ENCODE measurements around the gene BACH1.

BACH1 gene

DNA sequence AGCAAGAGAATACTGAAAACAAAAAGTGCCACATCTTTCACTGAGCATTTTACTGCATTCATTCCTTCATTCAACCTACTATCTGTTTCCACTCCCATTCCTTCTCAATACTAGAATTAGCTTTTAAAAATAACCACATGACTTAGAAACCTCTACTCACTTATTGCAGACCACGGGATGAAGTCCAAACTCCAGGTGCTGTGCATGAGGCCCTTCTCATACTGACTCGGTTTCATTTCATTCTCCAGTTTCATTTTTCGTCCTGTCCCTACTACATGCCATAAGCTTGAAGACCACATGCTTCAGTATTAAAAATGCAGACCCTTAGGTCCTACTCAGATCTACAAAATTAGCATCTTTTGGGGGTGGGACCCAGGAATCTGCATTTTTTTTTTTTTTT is 2.3 kb upstream of the BACH1 start:
- H4K20me1 ChIP-seq (ENCODE audit: insufficient read depth, low read length): peaks cover 4% of the 10 kb centered on the region; the same call in 1 of the 2 replicates
- peak; percentile 77 for DNase-seq
- H2AFZ ChIP-seq (ENCODE audit: low read length): 0 out of 2 replicates have a peak overlapping the region, but pooled peaks have one; percentile 20
- H3K9ac ChIP-seq (ENCODE audit: low read length): no peak overlapping the region
- H3K9me2 ChIP-seq (replicated peaks; ENCODE audit: insufficient read depth, low read length): no peaks in the 10 kb centered on the region
- H3K27me3 ChIP-seq (replicated peaks; ENCODE audit: insufficient read depth, low read length): no peaks in the 10 kb centered on the region
- peak overlapping the region; percentile 17; the same call in 1 of the 2 replicates for H3K4me3 ChIP-seq (ENCODE audit: low read length)
- peaks cover 32% of the 10 kb centered on the region for H3F3A ChIP-seq (ENCODE audit: insufficient read depth, low read length)
- TF ChIP-seq EZH2 (optimal IDR thresholded peaks at IDR 0.05; ENCODE audit: low read depth, low read length) (no peak), EZH2phosphoT487 (IDR thresholded peaks at IDR 0.05; ENCODE audit: low read length) (no peak)
- TF ChIP-seq, protein P1, sequence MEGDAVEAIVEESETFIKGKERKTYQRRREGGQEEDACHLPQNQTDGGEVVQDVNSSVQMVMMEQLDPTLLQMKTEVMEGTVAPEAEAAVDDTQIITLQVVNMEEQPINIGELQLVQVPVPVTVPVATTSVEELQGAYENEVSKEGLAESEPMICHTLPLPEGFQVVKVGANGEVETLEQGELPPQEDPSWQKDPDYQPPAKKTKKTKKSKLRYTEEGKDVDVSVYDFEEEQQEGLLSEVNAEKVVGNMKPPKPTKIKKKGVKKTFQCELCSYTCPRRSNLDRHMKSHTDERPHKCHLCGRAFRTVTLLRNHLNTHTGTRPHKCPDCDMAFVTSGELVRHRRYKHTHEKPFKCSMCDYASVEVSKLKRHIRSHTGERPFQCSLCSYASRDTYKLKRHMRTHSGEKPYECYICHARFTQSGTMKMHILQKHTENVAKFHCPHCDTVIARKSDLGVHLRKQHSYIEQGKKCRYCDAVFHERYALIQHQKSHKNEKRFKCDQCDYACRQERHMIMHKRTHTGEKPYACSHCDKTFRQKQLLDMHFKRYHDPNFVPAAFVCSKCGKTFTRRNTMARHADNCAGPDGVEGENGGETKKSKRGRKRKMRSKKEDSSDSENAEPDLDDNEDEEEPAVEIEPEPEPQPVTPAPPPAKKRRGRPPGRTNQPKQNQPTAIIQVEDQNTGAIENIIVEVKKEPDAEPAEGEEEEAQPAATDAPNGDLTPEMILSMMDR (IDR thresholded peaks at IDR 0.05; ENCODE audit: low read length): no peak
- peak overlapping the region; percentile 52 for H3K4me2 ChIP-seq (ENCODE audit: low read depth, low read length)
- peaks cover 25% of the 10 kb centered on the region for H3K4me1 ChIP-seq (ENCODE audit: low read length)
- H3K36me3 ChIP-seq (replicated peaks; ENCODE audit: insufficient read depth, low read length): no peaks in the 10 kb centered on the region
- H3K27ac ChIP-seq (ENCODE audit: low read length): peak overlapping the region; percentile 40; the same call in 1 of the 2 replicates
- H3K9me3 ChIP-seq (replicated peaks; ENCODE audit: insufficient read depth, low read length): no peaks in the 10 kb centered on the region
- H3K79me2 ChIP-seq (ENCODE audit: low read length): peaks cover 23% of the 10 kb centered on the region

DNA sequence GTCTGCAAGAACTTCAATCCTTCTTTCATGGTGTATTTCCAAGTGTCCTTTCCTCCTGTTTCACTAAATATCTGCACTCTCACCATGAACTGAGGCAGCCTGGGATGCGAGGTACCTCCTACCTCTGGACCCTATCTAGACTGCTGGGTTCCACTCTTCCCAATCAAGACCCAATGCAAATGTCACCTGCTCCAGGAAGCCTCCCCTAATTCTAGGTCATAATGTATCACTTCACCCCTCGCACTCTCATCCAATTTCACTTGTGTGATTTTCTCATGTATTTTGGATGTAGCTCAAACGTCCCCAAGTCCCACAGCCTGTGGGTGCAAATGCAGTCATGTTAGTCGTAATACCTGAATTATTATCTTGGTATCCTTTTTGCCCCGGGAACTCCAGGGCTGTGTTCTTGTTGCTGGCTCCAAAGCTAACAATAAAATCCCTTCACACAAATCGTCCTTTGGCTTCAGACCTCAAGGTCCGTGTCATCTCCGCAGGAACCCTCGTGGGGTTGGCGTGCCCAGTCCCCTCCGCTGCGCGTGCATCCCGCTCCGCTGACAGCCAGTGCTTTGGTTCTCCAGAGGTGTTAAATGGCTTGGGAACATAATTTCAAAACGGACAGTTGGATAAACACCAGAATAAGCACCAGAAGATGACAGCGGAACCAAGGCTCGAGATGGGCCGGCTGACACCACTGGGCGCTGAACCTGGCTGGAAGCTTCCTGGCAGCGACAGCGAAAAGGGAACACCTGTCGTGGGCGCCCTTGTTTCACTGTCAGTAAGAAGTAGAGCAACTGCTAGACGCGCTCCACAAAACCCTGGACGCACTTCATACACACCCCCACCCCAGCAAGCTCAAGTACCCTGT is 1.0 kb upstream of the BACH1 start:
- no peak for DNase-seq
- no peak overlapping the region for H3K27ac ChIP-seq (ENCODE audit: low read length)
- no peaks in the 10 kb centered on the region for H3K36me3 ChIP-seq (replicated peaks; ENCODE audit: insufficient read depth, low read length)
- peak overlapping the region; percentile 61 for H3K4me3 ChIP-seq (ENCODE audit: low read length)
- H3K79me2 ChIP-seq (ENCODE audit: low read length): peaks cover 36% of the 10 kb centered on the region
- H4K20me1 ChIP-seq (ENCODE audit: insufficient read depth, low read length): peaks cover 16% of the 10 kb centered on the region
- TF ChIP-seq EZH2 (optimal IDR thresholded peaks at IDR 0.05; ENCODE audit: low read depth, low read length) (no peak), EZH2phosphoT487 (IDR thresholded peaks at IDR 0.05; ENCODE audit: low read length) (no peak)
- TF ChIP-seq, protein P1 (IDR thresholded peaks at IDR 0.05; ENCODE audit: low read length): no peak
- peaks cover 32% of the 10 kb centered on the region for H3F3A ChIP-seq (ENCODE audit: insufficient read depth, low read length)
- H3K4me2 ChIP-seq (ENCODE audit: low read depth, low read length): peak overlapping the region; percentile 83
- H2AFZ ChIP-seq (ENCODE audit: low read length): peak overlapping the region; percentile 86
- H3K9me2 ChIP-seq (replicated peaks; ENCODE audit: insufficient read depth, low read length): no peaks in the 10 kb centered on the region
- no peaks in the 10 kb centered on the region for H3K9me3 ChIP-seq (replicated peaks; ENCODE audit: insufficient read depth, low read length)
- no peaks in the 10 kb centered on the region for H3K27me3 ChIP-seq (replicated peaks; ENCODE audit: insufficient read depth, low read length)
- peaks cover 33% of the 10 kb centered on the region for H3K4me1 ChIP-seq (ENCODE audit: low read length)
- peak overlapping the region; percentile 50; the same call in 1 of the 2 replicates for H3K9ac ChIP-seq (ENCODE audit: low read length)

DNA sequence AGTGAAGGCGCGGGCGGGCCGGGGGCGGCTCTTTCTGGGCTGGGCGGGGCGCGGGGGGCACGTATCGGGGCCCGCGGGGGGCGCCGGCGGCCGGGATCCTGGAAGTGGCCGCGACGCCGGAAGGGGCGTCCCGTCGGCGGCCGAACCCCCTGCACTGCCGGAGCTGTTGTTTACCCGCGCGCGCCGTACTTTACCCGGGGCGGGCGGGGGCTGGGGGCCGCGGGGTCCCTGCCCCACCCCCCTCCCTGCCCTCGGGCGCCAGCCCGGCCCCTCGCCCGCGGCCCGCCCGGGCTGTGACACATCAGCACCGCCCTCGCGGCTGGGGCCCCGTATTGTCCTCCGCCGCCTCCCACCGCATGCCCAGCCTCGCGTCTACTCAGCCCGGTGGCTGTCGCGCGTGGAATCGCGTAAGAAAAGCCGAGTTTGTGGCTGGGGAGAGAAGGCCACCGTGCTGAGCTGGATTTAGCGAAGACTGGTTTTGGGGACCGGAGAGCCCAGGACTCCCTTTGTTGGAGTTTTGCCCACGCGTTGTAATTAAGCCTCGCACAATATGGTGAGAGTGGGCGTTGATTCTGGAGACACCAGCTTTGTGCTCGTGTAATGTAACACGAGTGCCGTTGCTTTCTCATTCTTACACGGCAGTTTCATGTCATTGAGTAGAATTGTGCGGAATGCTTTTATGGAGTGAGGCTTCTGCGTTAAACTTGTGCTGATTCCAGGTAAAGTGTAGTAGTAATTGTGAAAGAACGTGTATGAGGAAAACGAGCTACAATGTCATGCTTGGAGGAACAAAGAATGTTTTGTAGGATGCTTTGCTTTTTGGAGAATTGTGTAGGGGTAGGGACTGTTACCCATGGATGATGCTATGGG is 559 bp downstream of the BACH1 start:
- H3K27me3 ChIP-seq (replicated peaks; ENCODE audit: insufficient read depth, low read length): no peaks in the 10 kb centered on the region
- peak overlapping the region; percentile 8 for H2AFZ ChIP-seq (ENCODE audit: low read length)
- H4K20me1 ChIP-seq (ENCODE audit: insufficient read depth, low read length): peaks cover 22% of the 10 kb centered on the region
- H3K27ac ChIP-seq (ENCODE audit: low read length): peak overlapping the region; percentile 82
- H3K9me3 ChIP-seq (replicated peaks; ENCODE audit: insufficient read depth, low read length): no peaks in the 10 kb centered on the region
- H3K9me2 ChIP-seq (replicated peaks; ENCODE audit: insufficient read depth, low read length): no peaks in the 10 kb centered on the region
- H3K36me3 ChIP-seq (replicated peaks; ENCODE audit: insufficient read depth, low read length): no peaks in the 10 kb centered on the region
- H3K4me2 ChIP-seq (ENCODE audit: low read depth, low read length): peak overlapping the region; percentile 97
- TF ChIP-seq EZH2 (optimal IDR thresholded peaks at IDR 0.05; ENCODE audit: low read depth, low read length): no peak
- TF ChIP-seq, protein P1 (IDR thresholded peaks at IDR 0.05; ENCODE audit: low read length): no peak
- no peak for TF ChIP-seq EZH2phosphoT487 (IDR thresholded peaks at IDR 0.05; ENCODE audit: low read length)
- H3K79me2 ChIP-seq (ENCODE audit: low read length): peaks cover 52% of the 10 kb centered on the region
- H3K4me1 ChIP-seq (ENCODE audit: low read length): peaks cover 38% of the 10 kb centered on the region
- peaks cover 32% of the 10 kb centered on the region for H3F3A ChIP-seq (ENCODE audit: insufficient read depth, low read length)
- peak overlapping the region; percentile 94 for H3K4me3 ChIP-seq (ENCODE audit: low read length)
- peak; percentile 55 for DNase-seq
- H3K9ac ChIP-seq (ENCODE audit: low read length): peak overlapping the region; percentile 87
